ENCODE data around the gene E2F3.
"Not testable (repeated sequence)": the region's sequence is repeated elsewhere in the genome, so short reads cannot be mapped to it uniquely, and the experiment has no call there.

Gene E2F3

DNA sequence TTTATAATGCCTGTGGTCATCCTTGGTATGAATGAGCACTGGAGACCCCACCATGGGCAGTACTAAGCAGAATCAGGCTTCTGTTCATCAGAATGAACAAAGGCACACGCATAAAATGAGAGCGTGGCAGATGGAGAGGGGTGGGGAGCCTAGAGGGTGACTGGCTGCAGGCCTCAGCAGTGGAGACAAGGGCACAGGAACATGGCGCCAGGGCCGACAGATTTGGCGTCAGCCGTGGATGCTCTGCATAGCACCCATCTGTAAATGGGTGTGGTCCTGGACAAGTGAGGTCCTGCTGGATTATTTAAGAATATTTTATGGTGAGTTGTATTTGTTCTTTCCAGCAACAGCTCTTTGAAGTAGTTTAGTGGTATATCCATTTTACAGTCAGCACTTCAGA is 33.1 kb downstream of the E2F3 start:
- DNase-seq: no peak

GRCh38 chr6:20436719-20437118 is 35.0 kb downstream of the E2F3 start:
- no peak for DNase-seq

DNA sequence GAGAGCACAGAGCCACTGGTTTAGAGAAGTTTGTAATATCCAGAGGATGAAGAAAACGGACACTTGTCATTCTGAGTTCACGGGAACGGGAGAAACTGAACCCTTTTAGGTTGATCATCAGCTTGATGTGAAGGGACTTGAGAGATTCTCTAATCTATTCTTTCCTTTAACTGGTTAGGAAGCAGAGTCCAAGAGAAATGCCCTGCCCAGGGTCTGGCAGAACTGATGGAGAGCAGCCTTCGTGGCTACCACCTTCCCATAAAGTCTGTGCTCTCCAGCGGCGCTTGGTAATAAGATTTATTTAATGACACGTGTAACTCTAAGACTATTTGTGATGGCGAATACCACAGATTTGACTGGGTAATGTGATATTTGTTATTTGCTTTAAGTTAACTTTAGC is 36.0 kb downstream of the E2F3 start:
- no peak for DNase-seq

GRCh38 chr6:20438462-20439070 is 36.9 kb downstream of the E2F3 start:
- no peak for DNase-seq

DNA sequence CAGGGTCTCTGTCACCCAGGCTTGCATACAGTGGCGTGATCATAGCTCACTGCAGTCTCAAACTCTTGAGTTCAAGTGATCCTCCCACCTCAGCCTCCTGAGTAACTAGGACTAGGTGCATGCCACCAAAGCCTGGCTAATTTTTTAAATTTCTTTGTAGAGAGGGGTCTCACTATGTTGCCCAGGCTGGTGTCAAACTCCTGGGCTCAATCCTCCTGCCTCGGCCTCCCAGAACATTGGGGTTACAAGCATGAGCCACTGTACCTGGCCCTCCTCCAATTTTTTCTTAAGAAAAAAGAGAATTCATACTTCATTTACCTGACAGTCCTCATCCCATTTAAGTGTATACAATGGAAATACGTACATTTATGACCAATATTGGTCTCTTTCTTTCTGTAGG is 37.9 kb downstream of the E2F3 start:
- no peak for DNase-seq

- no peak for DNase-seq
Observed at GRCh38 chr6:20440296-20440695, 38.6 kb downstream of the E2F3 start.

GRCh38 chr6:20441236-20441635 is 39.6 kb downstream of the E2F3 start:
- DNase-seq: no peak

DNA sequence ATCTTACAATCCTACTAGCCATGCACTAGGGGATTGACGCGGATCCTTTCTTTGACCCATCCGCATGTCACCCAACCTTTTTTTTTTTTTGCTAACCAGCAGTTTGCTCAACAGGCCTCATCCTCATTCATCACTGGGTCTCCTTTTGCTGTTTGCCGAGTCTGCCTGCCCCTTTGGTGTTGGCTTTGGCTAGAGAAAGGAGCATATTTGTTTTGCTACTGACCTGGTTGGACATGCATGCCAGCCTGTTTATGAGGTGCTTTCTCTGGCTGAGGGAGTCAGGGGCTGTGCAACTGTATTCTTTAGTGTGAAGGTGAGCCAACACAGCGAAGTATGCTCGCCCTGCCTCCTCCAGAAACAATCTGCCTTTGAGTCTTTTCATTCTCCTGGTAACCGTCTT is 40.2 kb downstream of the E2F3 start:
- no peak for DNase-seq

DNA sequence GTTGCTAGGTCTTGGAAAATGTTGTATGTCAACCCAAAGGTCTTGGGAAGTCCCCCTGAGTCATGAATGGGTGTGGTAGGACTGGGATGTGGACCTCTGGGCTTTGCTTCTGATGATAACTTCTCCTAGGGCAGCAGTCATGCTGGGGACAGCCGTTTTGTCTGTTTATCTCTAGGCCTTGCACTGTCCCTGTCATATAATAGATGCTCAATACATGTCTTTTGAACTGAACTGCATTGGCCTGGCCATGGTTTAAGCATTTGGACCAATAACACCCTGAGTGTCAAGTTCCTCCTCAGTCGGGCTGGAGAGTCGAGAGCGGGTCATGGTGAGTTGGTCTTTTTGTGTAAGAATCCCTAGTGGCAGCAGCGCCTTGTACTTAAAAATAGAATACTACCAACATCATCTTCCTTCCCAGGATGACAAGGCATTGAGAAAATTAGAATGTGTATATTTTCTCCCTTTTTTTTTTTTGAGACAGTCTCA is 43.1 kb downstream of the E2F3 start:
- DNase-seq: no peak

- DNase-seq: no peak
Observed at GRCh38 chr6:20447157-20447556, 45.5 kb downstream of the E2F3 start.

DNA sequence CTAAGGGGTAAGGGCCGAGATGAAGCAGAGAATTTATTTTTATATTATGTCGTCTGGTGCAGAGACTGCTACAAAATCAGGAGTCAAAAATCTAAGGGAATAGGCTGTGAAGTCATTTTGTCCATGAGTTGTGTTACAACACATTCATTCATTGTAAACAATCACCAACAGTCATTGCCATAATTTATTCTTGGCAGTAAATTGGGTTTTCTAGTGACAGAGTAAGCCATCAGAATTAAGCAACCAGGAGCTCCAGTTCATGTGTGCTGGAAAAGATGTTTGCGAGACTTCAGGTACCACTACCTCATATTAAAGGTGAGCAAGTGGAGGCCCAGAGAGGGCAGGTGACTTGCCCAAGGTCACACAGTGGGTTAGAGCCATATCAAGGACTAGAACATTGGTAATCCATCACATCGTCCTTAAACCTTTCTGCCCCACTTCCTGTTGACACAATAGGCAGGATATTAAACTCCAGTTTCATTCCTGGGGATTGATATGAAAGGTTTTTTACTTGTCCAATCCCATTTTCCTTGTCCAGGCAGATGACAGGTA is 46.0 kb downstream of the E2F3 start:
- DNase-seq: no peak

GRCh38 chr6:20448828-20449227 is 47.1 kb downstream of the E2F3 start:
- no peak for DNase-seq

- DNase-seq: no peak
Observed at GRCh38 chr6:20454204-20454824, 52.6 kb downstream of the E2F3 start.

- no peak for DNase-seq
Observed at GRCh38 chr6:20455251-20455940, 53.7 kb downstream of the E2F3 start.

DNA sequence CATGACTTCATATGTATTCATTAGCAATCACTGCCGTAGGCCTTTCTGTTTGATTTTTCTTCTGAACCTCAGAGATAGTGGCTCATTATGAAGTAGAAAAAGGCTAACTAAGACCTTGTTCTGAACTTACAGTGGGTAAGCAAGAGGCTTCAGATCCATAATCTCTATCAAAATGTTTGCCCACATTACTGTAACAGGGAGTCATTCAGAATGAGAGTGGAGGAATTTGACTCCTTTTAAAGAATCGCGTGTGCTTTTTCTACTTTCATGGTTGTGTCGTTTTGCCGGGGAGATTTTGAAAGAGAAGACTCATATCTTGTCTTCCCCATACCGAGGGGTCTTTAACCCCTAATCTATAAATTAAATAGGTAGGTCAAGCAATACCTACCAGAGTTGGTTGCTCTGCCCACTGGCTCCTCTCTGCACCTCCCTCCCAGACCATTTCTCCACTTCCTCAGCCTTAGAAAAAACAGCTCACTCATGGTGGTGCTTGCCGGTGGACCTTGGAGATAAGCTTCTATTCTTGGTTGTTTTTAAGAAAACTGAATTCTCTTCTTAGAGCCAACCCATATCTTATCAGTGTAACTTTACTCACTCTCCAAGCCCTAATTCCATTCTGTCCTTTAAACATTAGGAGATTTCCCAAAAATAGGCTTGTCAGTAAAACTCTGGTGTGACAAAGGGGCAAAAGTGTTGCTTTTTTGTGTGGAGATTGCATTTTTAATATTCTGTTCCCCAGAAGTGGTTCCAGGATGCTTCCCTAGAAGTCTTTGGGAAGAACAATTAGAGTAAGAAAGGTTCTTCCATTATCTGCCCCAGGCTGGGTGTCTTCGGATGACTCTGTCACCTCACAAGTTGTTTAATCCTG is 56.6 kb downstream of the E2F3 start:
- no peak for DNase-seq

DNA sequence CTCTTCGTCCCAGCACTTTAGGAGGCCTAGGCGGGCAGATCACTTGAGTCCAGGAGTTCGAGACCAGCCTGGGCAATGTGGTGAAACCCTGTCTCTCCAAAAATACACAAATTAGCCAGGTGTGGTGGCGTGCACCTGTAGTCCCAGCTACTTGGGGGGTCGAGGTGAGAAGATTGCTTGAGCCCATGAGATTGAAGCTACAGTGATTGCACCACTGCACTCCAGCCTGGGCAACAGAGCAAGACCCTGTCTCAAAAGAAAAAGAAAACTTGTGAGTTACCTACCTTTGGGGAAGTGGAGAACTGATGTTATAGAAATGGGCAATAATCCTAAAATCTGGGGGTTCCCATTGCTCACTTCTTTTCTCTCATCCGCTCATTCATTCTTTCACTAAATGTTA is 58.0 kb downstream of the E2F3 start:
- no peak for DNase-seq

- DNase-seq: no peak
Observed at GRCh38 chr6:20461576-20461975, 59.9 kb downstream of the E2F3 start.

DNA sequence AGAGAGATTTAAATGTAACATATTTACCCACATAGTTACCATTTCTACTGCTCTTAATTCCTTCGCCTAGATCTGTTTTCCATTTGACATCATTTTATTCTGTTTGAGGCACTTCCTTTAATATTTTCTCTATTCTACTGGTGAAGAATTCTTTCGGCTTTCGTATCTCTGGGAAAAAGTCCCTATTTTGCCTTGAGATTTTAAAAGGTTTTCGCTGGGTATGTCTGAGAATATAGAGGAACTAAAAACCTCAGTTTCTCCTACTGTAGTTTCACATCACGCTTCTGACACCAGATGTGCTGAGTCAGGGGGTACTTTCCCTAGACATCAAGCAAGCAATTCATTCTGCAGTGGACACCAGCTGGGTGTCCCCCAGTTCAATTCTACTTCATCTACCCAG is 61.7 kb downstream of the E2F3 start:
- peak; percentile 21 for DNase-seq

- no peak for DNase-seq
Observed at GRCh38 chr6:20464041-20464440, 62.4 kb downstream of the E2F3 start.

DNA sequence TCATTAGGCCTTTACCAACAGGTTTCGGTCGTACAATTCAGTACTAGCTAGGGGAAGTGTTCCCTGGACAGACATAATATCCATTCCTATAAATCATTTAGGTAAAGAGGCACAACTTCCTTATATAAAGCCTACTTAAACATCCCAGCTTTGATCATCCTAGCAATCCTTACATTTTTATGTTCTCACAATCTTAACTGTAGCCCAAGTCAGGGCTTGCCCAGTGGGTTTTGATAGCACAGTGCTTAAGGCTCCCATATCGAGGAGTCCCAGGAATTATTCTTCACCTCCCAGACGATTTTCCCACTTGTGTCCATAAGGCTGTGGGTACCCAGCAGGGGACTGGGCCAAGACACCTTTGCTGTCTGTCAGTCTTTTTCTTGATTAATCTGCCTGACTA is 63.2 kb downstream of the E2F3 start:
- DNase-seq: no peak

DNA sequence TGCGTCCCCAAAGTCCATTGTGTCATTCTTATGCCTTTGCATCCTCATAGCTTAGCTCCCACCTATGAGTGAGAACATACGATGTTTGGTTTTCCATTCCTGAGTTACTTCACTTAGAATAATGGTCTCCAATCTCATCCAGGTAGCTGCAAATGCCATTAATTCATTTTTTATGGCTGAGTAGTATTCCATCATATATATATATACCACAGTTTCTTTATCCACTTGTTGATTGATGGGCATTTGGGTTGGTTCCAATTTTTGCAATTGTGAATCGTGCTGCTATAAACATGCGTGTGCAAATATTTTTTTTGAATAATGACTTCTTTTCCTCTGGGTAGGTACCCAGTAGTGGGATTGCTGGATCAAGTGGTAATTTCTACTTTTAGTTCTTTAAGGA is 63.9 kb downstream of the E2F3 start:
- not testable (repeated sequence) for DNase-seq

DNA sequence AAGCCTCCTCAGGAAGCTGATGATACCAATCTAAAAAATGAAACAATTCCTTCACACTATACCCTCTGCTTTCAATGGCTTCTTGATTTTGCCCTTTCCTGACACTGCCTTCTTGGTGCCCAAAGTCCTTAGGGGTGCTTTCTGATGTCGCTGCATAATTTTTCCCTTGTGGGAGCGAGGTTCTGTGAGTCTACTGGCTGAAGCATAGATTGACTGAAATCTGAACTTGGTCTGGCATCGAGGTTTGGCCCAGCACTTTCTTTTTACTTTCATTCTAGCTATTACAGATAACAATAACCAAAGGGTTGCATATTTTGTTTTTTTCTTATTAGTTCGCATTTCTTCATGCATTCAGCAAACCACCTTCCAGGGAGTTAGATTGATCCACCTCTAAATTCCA is 65.8 kb downstream of the E2F3 start:
- DNase-seq: no peak

GRCh38 chr6:20468209-20468608 is 66.5 kb downstream of the E2F3 start:
- DNase-seq: no peak
